ENCODE data around the gene ADAMTS16. TPM values are rescaled to one million over a fixed set of nuclear protein-coding genes. Genes with fewer than 3 reads are reported as not detected.
A peak's percentile ranks its signal among the peaks of the same experiment; 100 is the strongest.

The ADAMTS16 gene
- total and polyA plus RNA-seq, 12 donors, result 0.01 to 0.47 (median 0.12) TPM; not detected in 6

GRCh38 chr5:5356765-5357164, 216.6 kb downstream of the ADAMTS16 start:
- DNase-seq, result no peak
- Histone ChIP-seq H3K4me3 (no peak overlapping the region), H3K27ac (no peak overlapping the region), H3K4me1 (peaks cover 0 to 5% (median 0%) of the 10 kb centered on the region in 9 donors), H3K27me3 (no peaks in the 10 kb centered on the region), H3K9me3 (no peaks in the 10 kb centered on the region), H3K36me3 (no peaks in the 10 kb centered on the region)
- no peak for TF ChIP-seq CTCF (IDR thresholded peaks at IDR 0.05)
- ATAC-seq, result no peak
- intact Hi-C loops (cut with DNase I), result no loop called here

DNA sequence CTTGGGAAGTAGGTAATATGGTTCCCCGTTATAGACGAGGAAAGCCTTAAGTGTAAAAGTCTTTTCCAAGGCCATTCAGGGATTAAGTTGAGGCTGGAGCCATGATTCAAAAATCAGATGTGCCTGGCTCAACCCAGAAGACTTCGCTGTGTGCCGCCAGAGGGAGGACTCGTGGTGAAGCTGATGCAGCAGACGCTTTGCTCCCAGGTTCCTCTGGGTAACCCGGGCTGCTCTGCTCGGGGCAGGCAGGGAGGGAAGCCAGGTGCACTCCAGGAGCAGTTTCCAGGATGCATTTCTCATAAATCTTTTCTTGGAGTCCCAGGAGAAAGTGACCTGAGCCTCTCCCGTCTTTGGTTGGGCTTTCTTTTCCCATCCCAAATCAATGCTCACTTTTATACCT, 219.5 kb downstream of the ADAMTS16 start:
- ATAC-seq, result no peak
- no peaks in the 10 kb centered on the region for H3K36me3 ChIP-seq
- H3K27me3 ChIP-seq, result no peaks in the 10 kb centered on the region
- H3K4me3 ChIP-seq, result no peak overlapping the region
- no peak overlapping the region for H3K27ac ChIP-seq
- TF ChIP-seq CTCF (IDR thresholded peaks at IDR 0.05), result no peak
- peaks cover 0 to 5% (median 0%) of the 10 kb centered on the region in 9 donors for H3K4me1 ChIP-seq
- no peaks in the 10 kb centered on the region for H3K9me3 ChIP-seq
- intact Hi-C loops (cut with DNase I), result no loop called here
- no peak for DNase-seq
- WGBS, 2 donors, result 80 to 87% methylated on average over 9 of the region's 9 CpGs

GRCh38 chr5:5360363-5360940, 220.3 kb downstream of the ADAMTS16 start:
- H3K4me1 ChIP-seq, result peaks cover 0 to 5% (median 0%) of the 10 kb centered on the region in 9 donors
- intact Hi-C loops (cut with DNase I), result no loop called here
- no peak for TF ChIP-seq CTCF (IDR thresholded peaks at IDR 0.05)
- no peaks in the 10 kb centered on the region for H3K36me3 ChIP-seq
- no peaks in the 10 kb centered on the region for H3K27me3 ChIP-seq
- WGBS, 2 donors, result 89 to 90% methylated on average over 8 of the region's 8 CpGs
- H3K4me3 ChIP-seq, result no peak overlapping the region
- H3K27ac ChIP-seq, result no peak overlapping the region
- ATAC-seq (no peak), DNase-seq (no peak)
- no peaks in the 10 kb centered on the region for H3K9me3 ChIP-seq

GRCh38 chr5:5360941-5361520, 220.9 kb downstream of the ADAMTS16 start:
- Histone ChIP-seq H3K9me3 (no peaks in the 10 kb centered on the region), H3K4me3 (no peak overlapping the region), H3K27me3 (no peaks in the 10 kb centered on the region), H3K4me1 (peaks cover 0 to 5% (median 0%) of the 10 kb centered on the region in 9 donors), H3K36me3 (no peaks in the 10 kb centered on the region), H3K27ac (no peak overlapping the region)
- TF ChIP-seq CTCF (IDR thresholded peaks at IDR 0.05), result no peak
- intact Hi-C loops (cut with DNase I), result no loop called here
- ATAC-seq (peak in 1 of 8 donors; percentile 19), DNase-seq (no peak)
- WGBS, 2 donors, result 62 to 66% methylated on average over 10 of the region's 10 CpGs
